GM18498 (cell line): ENCODE results near the gene TYRP1.

Source experiments
- ATAC-seq: cut with Tn5 transposase; IDR thresholded peaks from one replicate; pipeline ENCODE4 v1.9.1; 2021; ENCODE audit warnings: mild to moderate bottlenecking, moderate library complexity; ENCODE audit not compliant: unreplicated experiment

Gene TYRP1

DNA sequence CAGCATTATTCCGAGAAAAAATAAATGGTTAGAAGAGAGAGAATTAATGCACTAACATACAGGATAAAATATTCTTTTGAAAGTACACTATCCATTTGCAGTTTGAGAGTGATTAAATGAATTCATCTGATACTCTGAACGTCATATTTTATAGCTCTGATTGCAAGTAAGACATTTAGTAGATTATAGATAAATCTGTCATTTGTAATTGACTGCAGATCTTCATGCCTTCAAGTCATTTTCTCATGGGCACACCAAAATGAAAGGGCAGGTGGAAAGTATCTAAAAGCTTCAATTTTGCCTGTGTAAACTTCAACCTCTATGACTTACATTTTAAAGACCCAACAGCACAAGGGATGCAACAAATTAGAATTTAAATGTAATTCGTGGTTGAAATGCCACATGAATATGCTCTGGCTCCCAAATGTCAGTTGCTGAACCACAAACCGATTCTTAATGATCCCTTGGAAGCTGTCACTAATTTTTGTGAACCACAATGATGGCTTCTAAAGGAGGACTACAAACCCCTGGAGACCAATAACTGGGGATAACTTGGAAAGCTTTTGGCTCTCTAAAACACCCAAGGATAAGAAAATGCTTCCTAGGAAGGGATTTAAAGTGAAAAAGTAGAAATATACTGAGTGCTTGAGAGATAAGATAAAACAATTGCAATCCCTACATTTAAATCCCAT lies 3.9 kb downstream of the TYRP1 start:
- no peak for ATAC-seq

DNA sequence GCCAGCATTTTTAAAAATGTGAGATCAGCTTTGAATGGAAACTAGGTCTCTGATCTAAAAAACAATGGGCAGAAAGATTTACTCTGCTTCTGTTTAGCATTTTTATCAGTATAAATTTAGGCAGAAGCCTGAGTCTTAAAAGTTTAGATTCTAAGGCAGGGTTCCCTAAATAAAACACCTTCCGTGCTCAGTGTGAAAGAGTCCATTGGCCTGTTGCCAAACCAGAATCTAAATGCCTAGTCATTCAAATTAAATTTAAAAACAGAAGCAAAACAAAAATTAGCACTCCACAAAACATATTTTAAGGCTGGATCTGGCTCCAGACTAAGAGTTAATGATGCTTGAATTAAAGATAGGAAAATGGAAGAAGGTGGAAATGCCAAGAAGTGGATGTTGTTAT lies 4.5 kb downstream of the TYRP1 start:
- ATAC-seq, result no peak

DNA sequence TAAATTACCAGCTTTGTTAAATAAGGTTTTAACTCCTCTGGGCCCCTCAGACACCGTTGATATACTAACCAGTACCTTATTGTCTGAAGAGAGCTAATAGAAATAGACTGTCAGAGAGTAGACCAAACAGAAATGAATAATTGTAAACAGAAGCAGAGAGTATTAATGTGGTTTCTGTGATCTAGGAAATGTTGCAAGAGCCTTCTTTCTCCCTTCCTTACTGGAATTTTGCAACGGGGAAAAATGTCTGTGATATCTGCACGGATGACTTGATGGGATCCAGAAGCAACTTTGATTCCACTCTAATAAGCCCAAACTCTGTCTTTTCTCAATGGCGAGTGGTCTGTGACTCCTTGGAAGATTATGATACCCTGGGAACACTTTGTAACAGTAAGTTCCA lies 5.1 kb downstream of the TYRP1 start:
- no peak for ATAC-seq

DNA sequence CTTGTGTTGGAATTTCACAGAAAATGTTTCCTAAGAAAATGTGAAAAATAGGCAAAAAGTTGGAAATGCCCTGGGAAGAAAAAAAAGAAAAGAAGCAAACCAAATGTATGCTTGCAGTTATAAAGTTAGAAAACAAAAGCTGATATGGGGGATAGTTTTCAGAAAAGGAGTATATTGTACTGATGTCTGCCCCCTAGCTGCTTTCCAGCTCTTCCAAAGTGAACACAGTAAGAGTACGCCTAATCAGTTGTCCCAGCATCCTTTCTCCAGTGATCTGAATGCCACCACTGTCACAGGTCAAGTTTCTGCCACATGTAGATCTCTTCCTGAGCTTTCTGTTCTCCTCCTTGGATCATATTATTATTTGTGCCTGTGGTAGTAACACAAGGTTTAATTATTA lies 5.8 kb downstream of the TYRP1 start:
- no peak for ATAC-seq

- no peak for ATAC-seq
Observed at GRCh38 chr9:12699529-12699928, 6.3 kb downstream of the TYRP1 start.

DNA sequence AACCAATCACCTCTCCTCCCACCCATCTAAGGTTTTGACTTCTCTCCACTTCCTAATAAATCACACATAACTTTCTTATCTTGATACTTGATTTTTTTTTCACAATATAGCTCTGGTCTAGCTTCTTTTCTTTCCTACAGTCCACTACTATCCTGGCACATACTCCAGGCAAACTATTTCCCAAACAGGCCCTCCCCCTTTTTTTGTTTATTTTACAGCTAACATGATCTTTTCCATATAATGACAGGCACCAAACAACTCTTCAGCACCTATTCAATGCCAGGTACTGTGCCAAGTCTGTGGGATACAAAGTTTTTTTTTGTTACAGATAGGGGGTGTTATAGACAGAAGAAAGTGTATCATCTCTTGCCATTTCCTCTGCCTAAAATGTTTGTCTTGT lies 7.9 kb downstream of the TYRP1 start:
- ATAC-seq, result no peak

- ATAC-seq, result no peak
Observed at GRCh38 chr9:12702160-12702758, 9.1 kb downstream of the TYRP1 start.

DNA sequence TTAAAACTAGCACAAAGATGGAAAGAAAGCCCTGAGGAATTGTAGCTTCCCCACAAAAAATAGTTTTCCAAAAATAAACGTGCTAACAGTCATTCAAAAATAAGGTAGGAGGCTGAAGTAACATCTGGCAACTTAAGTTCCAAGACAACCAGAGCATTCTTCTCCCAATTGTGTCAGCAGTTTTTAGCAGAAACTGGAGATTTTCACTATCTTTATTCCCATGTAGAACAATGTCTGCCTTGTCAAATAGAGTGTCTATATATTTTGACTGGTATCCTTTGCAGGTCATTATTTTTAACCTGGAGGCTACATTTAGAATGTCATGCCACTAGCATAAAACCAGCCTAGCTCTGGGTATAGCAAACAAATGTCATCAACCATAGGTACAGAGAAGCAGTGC lies 10.8 kb downstream of the TYRP1 start:
- no peak for ATAC-seq

GRCh38 chr9:12705738-12706391 lies 12.7 kb downstream of the TYRP1 start:
- no peak for ATAC-seq

- ATAC-seq, result no peak
Observed at GRCh38 chr9:12708562-12709298, 15.5 kb downstream of the TYRP1 start.

GRCh38 chr9:12712532-12712931 lies 19.3 kb downstream of the TYRP1 start:
- no peak for ATAC-seq

DNA sequence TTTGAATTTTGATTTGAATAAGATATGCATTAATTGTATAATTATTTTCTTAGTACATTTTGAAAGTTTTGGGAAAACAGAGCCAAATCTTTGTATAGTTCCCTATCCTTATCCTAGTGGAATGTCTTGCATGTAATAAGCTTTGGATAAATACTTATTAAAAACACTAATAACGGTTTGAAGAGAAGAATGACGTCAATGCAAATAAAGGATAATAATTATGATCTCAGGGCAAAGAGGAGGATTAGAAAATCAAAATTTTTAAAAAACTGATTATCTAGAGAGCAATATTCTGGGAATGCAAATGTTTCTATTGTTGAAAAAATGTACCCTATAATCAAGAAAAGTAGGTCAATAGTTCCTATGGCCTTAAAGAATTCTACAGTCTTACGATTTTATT lies 22.1 kb downstream of the TYRP1 start:
- no peak for ATAC-seq

- no peak for ATAC-seq
Observed at GRCh38 chr9:12716823-12717600, 23.8 kb downstream of the TYRP1 start.

DNA sequence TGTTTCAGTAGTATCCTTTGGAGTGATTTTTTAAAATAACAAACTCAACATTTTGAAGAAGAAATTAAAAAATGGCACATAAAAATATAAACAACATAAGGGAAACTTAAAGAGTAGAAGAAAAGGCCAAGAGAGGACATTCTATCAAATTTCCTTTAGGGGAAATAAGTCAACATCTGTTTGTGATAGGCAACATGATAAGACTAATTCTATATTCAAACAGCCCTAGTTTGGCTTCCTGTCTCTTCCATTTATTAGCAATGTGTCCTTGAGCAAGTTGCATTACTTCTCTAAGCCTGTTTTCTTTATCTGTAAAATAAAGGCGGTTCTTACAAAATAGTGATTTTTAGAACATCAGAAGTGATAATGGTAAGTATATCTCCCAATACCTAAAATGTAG lies 24.7 kb downstream of the TYRP1 start:
- ATAC-seq, result no peak

DNA sequence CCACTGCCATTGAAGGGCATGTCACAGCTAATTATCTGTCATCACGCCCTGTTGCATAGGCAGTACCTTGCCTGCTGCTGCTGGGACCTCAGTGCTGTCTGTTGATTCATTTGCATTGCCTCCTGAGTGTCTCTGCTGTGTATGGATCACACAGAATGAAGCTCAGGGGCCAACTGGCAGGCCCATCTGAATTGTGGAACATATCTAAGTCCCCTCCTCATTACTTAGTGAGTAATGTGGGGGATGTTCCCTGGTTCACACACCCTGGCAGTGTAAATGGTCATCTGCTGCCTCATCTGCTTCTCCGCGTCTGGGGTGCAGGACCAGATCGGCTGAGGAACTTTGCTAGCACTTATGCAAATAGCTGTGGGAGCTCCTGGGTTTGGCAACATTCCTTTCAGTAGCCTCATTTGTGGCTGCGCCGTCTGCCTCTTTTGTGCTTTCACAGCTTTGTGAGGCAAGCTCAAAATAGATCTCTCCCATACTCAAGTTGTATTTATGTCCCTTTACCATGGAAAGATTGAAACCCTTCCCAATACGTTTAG lies 25.4 kb downstream of the TYRP1 start:
- ATAC-seq, result no peak

DNA sequence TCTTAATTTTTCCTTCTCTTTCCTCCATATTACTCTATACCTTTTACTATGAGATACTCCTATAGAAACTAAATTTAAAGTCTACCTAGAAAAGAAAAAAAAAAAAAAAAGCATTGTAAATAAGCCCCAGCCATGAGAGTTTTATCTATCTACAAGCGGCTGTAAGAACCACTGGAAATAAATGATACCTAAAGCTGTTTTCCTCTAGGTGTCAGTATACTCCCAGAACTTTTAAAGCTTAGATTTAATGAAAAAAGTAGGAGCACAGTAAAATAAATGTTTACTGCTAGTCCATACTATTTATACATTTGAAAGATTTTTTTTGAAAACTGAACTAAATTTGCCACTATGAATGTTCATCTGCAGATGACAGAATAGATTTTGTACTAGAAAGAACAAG lies 26.2 kb downstream of the TYRP1 start:
- no peak for ATAC-seq

DNA sequence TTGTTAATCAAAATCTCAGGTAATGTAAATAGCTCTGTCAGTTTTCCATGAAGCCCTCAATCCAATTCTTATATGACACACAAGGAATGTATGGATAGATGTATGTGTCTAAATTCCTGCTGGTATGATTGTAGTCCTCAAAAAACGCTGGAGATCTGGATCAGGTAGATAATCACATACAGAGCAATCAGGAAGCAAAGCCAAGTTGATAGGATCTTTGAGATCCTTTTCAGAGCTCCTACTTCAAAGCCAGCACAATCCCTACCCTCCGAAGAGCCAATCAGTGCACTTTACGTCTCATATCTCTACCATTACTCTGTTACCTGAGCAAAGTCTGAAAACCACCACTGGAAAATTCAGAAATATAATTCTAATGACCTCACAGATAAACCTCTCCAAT lies 27.4 kb downstream of the TYRP1 start:
- ATAC-seq, result no peak

- ATAC-seq, result no peak
Observed at GRCh38 chr9:12722131-12722530, 28.9 kb downstream of the TYRP1 start.

DNA sequence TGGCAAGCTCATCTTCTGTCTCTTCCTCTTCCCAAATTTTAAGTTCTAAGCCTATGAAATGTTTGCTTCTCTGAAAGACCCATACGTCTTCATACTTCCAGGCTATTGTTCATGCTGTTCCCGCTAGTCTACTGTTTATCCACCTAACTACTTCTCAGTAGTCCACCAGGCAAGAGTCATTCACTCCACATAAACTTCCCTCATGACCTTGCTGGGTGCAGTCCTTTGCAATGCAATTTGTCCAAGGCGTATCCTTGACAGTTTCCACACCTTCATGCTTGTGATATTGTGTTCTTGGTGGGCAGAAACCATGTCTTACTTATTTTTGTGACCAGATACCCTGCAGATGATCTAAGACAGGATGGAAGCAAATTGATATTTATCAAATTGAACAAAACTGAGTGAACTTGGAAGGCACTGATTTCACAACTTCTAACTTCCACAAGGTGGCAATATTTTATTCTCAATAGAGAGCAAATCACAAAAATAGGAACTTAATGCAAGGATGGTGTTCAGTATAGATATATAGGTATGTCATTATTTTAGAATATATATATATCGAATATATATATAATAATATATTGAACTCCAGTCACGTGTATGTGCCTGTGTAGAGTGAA lies 30.3 kb downstream of the TYRP1 start:
- no peak for ATAC-seq

DNA sequence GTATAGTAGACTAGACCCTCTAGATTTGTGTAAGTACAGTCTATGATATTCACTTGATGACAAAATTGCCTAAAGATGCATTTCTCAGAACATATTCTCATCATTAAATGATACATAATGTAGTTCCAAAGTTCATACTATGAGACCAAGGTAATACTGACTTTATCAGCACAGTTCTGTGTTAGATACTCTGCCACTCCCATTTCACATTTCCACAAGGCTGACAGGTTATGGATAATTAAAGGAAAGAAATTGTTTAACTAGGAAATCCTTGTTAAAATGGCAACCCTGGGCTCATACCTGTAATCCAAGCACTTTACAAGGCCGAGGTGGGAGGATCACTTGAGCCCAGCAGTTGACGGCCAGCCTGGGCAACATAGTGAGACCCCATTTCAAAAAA lies 33.6 kb downstream of the TYRP1 start:
- no peak for ATAC-seq
